Muscle layer of duodenum (tissue), 2 donors: Measurements from ENCODE around the gene TYMP.
A peak's percentile ranks its signal among the peaks of the same experiment; 100 is the strongest.

ENCODE experiments used
- H3K27ac ChIP-seq: one replicate; pipeline ENCODE4 v1.7.0; 2013; ENCODE audit warnings: mild to moderate bottlenecking, low read length
- H3K27me3 ChIP-seq: one replicate; pipeline ENCODE4 v1.7.0; 2013; ENCODE audit warnings: low read depth, mild to moderate bottlenecking, control low read depth, low read length
- H3K36me3 ChIP-seq, 2 donors: one replicate each; pipeline ENCODE4 v1.7.0; 2013; ENCODE audit warnings: low read length in 2 of 2, control low read depth in 1 of 2, mild to moderate bottlenecking in 1 of 2; ENCODE audit not compliant: insufficient read depth in 2 of 2, control insufficient read depth in 1 of 2
- H3K4me1 ChIP-seq, 2 donors: one replicate each; pipeline ENCODE4 v1.7.0; 2013; ENCODE audit warnings: low read length in 2 of 2, mild to moderate bottlenecking in 2 of 2, control low read depth in 1 of 2, moderate library complexity in 1 of 2; ENCODE audit not compliant: insufficient read depth in 2 of 2, control insufficient read depth in 1 of 2
- H3K4me3 ChIP-seq, 2 donors: one replicate each; pipeline ENCODE4 v1.7.0; 2013; ENCODE audit warnings: low read length in 2 of 2, low read depth in 1 of 2, mild to moderate bottlenecking in 1 of 2
- H3K9me3 ChIP-seq, 2 donors: one replicate each; pipeline ENCODE4 v1.7.0; 2013; ENCODE audit warnings: low read length in 2 of 2, control low read depth in 1 of 2, mild to moderate bottlenecking in 1 of 2; ENCODE audit not compliant: control insufficient read depth in 1 of 2
- donor health status: healthy.

The TYMP gene

DNA sequence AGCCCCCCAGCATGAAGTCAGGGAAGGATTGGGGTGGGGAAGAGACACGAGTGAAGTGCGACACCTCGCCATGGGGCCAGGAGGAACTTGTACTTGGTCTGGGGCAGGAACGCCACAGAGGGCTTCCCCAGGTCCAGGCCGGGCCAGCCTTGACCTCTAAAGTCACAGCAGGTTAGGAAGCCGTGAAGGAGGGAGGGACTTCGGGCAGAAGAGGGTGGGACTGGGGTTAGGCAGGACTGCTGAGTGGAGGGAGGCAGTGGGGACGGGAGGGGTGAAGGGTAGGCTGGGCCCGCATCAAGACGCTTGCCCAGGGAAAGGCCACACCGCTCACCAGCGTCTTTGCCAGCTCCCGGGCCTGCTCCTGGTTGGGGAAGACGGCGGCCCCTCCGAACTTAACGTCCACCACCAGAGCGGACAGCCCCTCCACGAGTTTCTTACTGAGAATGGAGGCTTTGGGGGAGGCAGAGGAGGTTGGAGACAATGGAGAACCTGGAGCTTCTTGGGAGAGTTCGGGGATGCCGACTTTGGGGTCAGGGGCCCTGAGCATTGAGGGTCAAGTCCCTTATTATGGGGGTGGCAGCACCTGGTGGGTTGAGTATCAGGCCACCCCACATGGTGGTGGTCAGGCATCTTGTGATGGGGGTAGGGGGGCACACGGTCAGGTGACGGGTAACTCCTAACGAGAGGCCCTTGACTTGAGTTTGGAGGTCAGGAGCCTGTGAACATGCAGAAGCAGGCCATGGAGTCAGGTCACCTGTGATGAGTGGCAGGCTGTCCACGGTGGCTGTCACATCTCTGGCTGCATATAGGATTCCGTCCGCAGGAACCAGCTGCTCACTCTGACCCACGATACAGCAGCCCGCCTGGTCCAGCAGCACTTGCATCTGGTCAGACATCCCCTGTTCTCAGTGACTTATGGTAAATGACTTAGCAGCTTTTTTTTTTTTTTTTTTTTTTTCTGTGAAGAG is 2.7 kb downstream of the TYMP start:
- Histone ChIP-seq H3K4me3 (peak overlapping the region; percentile 52 to 82), H3K36me3 (peaks cover 7 to 17% of the 10 kb centered on the region in 2 donors), H3K9me3 (no peaks in the 10 kb centered on the region), H3K27me3 (no peaks in the 10 kb centered on the region), H3K27ac (peak overlapping the region; percentile 63), H3K4me1 (peaks cover 10 to 56% of the 10 kb centered on the region in 2 donors)

DNA sequence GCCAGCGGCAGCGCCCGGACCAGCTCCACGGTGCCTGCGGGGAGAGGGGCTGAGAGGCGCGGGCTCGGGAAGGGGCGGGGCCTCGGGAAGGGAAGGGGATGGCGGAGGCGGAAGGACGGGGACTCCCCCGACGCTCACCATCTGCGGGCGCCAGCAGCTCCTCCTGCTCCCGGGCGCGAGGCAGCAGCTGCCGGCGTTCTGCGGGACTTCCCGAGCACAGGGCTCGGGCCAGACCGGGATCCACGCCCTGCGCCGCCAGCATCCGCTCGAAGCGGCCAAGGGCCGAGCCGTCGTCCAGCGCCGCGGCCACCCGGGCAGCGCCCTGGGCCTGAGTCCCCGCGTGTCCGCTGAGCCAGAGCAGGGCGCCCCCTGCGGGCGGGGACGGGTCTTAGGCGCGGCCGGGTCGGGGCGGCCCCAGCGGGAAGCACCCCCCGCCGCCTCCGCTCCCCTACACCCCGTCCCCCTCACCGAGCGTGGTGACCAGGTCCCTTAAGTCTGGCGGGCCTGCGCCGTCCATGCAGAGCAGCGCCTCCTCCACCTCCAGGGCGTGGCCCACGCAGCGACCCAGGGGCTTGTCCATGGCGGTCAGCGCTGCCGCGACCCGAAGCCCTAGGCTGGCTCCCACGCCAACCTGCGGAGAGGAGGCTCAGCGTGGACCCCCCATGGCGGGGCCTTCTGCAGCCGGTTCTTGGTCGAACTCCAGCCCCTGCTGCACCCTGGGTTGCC is 3.5 kb downstream of the TYMP start:
- peaks cover 11 to 26% of the 10 kb centered on the region in 2 donors for H3K36me3 ChIP-seq
- H3K27ac ChIP-seq = peak overlapping the region; percentile 63
- no peaks in the 10 kb centered on the region for H3K27me3 ChIP-seq
- peaks cover 10 to 48% of the 10 kb centered on the region in 2 donors for H3K4me1 ChIP-seq
- H3K9me3 ChIP-seq = no peaks in the 10 kb centered on the region
- H3K4me3 ChIP-seq = peak overlapping the region; percentile 52 to 82

- Histone ChIP-seq H3K27ac (no peak overlapping the region), H3K4me1 (peaks cover 10 to 43% of the 10 kb centered on the region in 2 donors), H3K36me3 (peaks cover 11 to 30% of the 10 kb centered on the region in 2 donors), H3K4me3 (peak overlapping the region; percentile 52 to 82), H3K27me3 (no peaks in the 10 kb centered on the region), H3K9me3 (no peaks in the 10 kb centered on the region)
Observed at GRCh38 chr22:50525858-50526107, 4.0 kb downstream of the TYMP start.

- peak within 1 kb of the TSS; percentile 63 for H3K27ac ChIP-seq
- H3K4me1 ChIP-seq = peaks cover 10 to 38% of the 10 kb centered on the region in 2 donors
- peaks cover 11 to 30% of the 10 kb centered on the region in 2 donors for H3K36me3 ChIP-seq
- H3K9me3 ChIP-seq = no peaks in the 10 kb centered on the region
- peak within 1 kb of the TSS; percentile 67 to 82 for H3K4me3 ChIP-seq
- H3K27me3 ChIP-seq = no peaks in the 10 kb centered on the region
Observed at GRCh38 chr22:50525104-50525857, 4.5 kb downstream of the TYMP start, which contains the start of gene SCO2. Gene SCO2 (minus strand): TSS chr22:50525598. CDS start chr22:50524411, 1,187 bp downstream.

DNA sequence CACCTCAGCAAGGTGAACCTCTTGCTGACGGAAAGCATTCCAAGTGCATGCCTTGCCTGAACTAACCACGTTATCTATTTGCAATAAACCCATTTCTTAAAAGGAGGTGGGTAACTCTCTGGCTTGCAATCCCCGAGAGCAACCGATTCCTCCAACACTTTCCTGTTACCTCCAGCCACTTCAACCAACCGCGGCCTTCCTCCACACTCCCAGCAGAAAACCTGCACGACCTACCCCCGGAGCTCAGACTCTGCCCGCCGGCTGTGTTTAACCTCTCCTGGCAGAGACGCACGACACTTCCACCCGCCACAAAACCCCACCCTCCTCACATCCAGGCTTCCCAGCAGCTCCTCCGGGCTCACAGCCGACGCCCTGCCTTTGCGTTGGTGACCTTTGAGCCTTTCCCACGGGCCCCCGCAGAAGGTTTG is 5.1 kb downstream of the TYMP start:
- Histone ChIP-seq H3K4me3 (peak overlapping the region; percentile 67 to 82), H3K4me1 (peaks cover 10 to 34% of the 10 kb centered on the region in 2 donors), H3K27me3 (no peaks in the 10 kb centered on the region), H3K36me3 (peaks cover 11 to 27% of the 10 kb centered on the region in 2 donors), H3K9me3 (no peaks in the 10 kb centered on the region), H3K27ac (peak overlapping the region; percentile 60)

DNA sequence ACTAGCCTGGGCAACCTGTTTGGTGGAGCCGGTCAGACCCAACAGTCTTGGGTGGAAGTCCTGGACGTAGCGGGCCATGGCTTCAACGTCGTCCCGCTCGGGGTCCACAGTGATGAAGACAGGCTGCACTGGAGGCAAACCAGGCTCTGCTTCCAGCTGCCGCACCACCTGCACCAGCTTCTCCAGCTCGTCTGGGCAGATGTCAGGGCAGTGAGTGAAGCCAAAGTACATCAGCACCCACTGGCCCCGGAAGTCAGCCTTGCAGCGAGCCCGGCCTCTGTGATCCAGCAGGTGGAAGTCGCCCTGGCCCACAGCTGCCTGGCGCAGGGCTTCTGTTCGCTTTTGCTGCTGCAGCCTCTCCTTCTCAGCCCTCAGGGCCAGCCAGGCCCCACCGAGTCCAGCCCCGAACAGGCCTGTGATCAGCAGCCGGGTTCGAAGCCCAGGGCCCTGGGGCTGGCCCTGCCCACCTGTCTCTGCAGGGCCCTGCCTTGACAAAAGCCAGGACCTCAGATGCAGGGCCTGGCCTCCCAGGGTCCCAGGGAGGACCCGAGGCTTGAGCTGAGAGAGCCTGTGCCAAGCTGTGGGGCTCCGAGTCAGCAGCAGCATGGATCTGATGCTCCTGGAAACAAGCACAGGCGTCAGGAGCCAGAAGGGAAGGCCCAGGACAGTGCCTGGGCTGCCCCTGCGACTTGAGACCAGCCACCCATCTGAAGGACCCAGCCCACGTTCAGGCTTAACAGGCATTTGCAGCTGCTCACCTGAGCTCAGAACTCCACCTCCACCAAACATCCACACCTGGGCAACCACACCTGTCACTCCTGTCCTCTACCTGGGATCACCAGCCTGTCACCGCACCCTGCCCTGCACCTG is 5.8 kb downstream of the TYMP start:
- peak overlapping the region; percentile 60 for H3K27ac ChIP-seq
- H3K9me3 ChIP-seq = no peaks in the 10 kb centered on the region
- peaks cover 10 to 31% of the 10 kb centered on the region in 2 donors for H3K4me1 ChIP-seq
- peaks cover 16 to 32% of the 10 kb centered on the region in 2 donors for H3K36me3 ChIP-seq
- H3K4me3 ChIP-seq = peak overlapping the region; percentile 67 to 82
- no peaks in the 10 kb centered on the region for H3K27me3 ChIP-seq

- H3K27ac ChIP-seq = no peak overlapping the region
- H3K4me3 ChIP-seq = no peak overlapping the region
- no peaks in the 10 kb centered on the region for H3K27me3 ChIP-seq
- H3K36me3 ChIP-seq = peaks cover 16 to 38% of the 10 kb centered on the region in 2 donors
- no peaks in the 10 kb centered on the region for H3K9me3 ChIP-seq
- H3K4me1 ChIP-seq = peaks cover 9 to 31% of the 10 kb centered on the region in 2 donors
Observed at GRCh38 chr22:50523458-50523805, 6.4 kb downstream of the TYMP start.

DNA sequence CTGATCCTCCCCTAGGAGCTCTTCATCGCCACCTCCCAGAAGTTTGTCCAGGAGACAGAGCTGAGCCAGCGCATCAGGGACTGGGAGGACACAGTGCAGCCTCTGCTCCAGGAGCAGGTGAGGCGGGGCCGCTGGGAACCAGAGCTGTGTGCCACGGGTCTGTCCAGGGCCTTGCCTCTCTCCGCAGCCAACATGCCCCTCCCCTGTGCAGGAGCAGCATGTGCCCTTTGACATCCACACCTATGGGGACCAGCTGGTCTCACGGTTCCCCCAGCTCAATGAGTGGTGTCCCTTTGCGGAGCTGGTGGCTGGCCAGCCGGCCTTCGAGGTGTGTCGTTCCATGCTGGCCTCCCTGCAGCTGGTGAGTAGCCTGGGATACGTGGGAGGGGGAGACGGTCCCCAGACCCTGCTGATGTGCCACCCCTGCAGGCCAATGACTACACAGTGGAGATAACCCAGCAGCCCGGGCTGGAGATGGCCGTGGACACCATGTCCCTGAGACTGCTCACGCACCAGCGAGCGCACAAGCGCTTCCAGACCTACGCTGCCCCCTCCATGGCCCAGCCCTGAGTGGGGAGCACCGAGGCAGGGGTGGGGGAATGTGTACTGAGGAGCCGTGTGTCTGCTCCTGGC is 6.9 kb downstream of the TYMP start:
- H3K27me3 ChIP-seq = no peaks in the 10 kb centered on the region

GRCh38 chr22:50522208-50522805 is 7.5 kb downstream of the TYMP start:
- Histone ChIP-seq H3K4me3 (no peak overlapping the region), H3K27ac (no peak overlapping the region), H3K9me3 (no peaks in the 10 kb centered on the region), H3K27me3 (no peaks in the 10 kb centered on the region), H3K4me1 (peaks cover 6 to 27% of the 10 kb centered on the region in 2 donors), H3K36me3 (peaks cover 20 to 50% of the 10 kb centered on the region in 2 donors)

More for the DNA sequence above, 6.9 kb downstream of the TYMP start:
- Histone ChIP-seq H3K36me3 (peaks cover 13 to 44% of the 10 kb centered on the region in 2 donors), H3K4me3 (no peak overlapping the region), H3K4me1 (peaks cover 6 to 31% of the 10 kb centered on the region in 2 donors), H3K27ac (no peak overlapping the region), H3K9me3 (no peaks in the 10 kb centered on the region)

DNA sequence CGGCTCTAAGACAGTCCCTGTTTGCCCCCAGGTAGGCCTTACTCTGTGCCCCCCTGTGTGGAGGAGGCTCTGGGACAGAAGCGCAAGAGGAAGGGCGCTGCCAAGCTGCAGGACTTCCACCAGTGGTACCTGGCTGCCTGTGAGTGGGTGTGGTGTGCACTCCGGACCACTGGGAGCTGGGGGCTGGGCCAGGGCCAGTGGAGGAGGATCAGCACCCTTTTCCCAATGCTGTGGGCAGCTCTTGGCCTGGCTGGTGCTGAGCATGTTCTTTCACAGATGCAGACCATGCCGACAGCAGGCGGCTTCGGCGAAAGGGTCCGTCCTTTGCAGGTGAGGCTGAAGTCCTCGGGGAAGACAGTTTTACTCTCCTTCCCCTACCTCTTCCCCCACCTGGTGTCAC is 8.1 kb downstream of the TYMP start:
- no peak overlapping the region for H3K4me3 ChIP-seq
- H3K27ac ChIP-seq = no peak overlapping the region
- peaks cover 22 to 56% of the 10 kb centered on the region in 2 donors for H3K36me3 ChIP-seq
- H3K27me3 ChIP-seq = no peaks in the 10 kb centered on the region
- peaks cover 6 to 21% of the 10 kb centered on the region in 2 donors for H3K4me1 ChIP-seq
- H3K9me3 ChIP-seq = no peaks in the 10 kb centered on the region
